K562 (cell line): ENCODE data around the gene HSPA2. TPM values are rescaled to one million over a fixed set of nuclear protein-coding genes. Genes with fewer than 3 reads are reported as not detected.

Experiments used
- BHLHE40 ChIP-seq: IDR thresholded peaks from 2 replicates; pipeline ENCODE4 v1.6.1; 2011; ENCODE audit warnings: low read length, improper control_type of control experiment
- CREB1 ChIP-seq, 2 experiments: sonication (generic) in 1 of 2; formaldehyde crosslinking in 1 of 2; IDR thresholded peaks; 2 replicates each; pipeline versions ENCODE4 v1.6.1 to v1.8.0; 2012 to 2022; ENCODE audit warnings: inconsistent platforms in 1 of 2, mild to moderate bottlenecking in 1 of 2, missing genetic modification reagents in 1 of 2, moderate library complexity in 1 of 2
- ESRRA ChIP-seq: fragments of 450-650 bp; IDR thresholded peaks from 2 replicates; pipeline ENCODE4 v1.6.1; 2014; ENCODE audit warnings: low read depth, mild to moderate bottlenecking, moderate library complexity, borderline replicate concordance
- FOSL1 ChIP-seq: fragments of 200-800 bp; sonication (Bioruptor generic); conservative IDR thresholded peaks from 2 replicates; pipeline ENCODE4 v1.6.1; 2016; ENCODE audit warnings: missing genetic modification characterization, missing compliant biosample characterization
- LEF1 ChIP-seq: fragments of 450-650 bp; IDR thresholded peaks from 2 replicates; pipeline ENCODE4 v1.6.1; 2016; ENCODE audit warnings: mild to moderate bottlenecking
- NBN ChIP-seq: fragments of 450-650 bp; IDR thresholded peaks from 2 replicates; pipeline ENCODE4 v1.6.1; 2016; ENCODE audit warnings: low read depth, mild to moderate bottlenecking
- NCOR1 ChIP-seq: fragments of 450-650 bp; IDR thresholded peaks from 2 replicates; pipeline ENCODE4 v1.6.1; 2016; ENCODE audit warnings: mild to moderate bottlenecking, moderate library complexity
- NRF1 ChIP-seq, 2 experiments: fragments of 450-650 bp; IDR thresholded peaks in 1 of 2; conservative IDR thresholded peaks in 1 of 2; 2 replicates each; pipeline ENCODE4 v1.6.1; 2014; ENCODE audit warnings: mild to moderate bottlenecking in 2 of 2
- RERE ChIP-seq: sonication (generic); formaldehyde crosslinking; IDR thresholded peaks from 2 replicates; pipeline ENCODE4 v1.8.0; 2023; ENCODE audit warnings: missing genetic modification reagents, mild to moderate bottlenecking, borderline replicate concordance
- SAFB2 ChIP-seq: fragments of 200-400 bp; formaldehyde crosslinking; IDR thresholded peaks from 2 replicates; pipeline ENCODE4 v1.6.1; 2018; ENCODE audit warnings: borderline replicate concordance, low read length, low read depth, moderate library complexity; ENCODE audit not compliant: severe bottlenecking
- SREBF2 ChIP-seq: sonication (generic); formaldehyde crosslinking; IDR thresholded peaks from 2 replicates; pipeline ENCODE4 v1.4.0; 2020; ENCODE audit warnings: mild to moderate bottlenecking, missing genetic modification reagents
- THRAP3 ChIP-seq: fragments of 450-650 bp; IDR thresholded peaks from 2 replicates; pipeline ENCODE4 v1.6.1; 2016; ENCODE audit warnings: mild to moderate bottlenecking, inconsistent platforms, borderline replicate concordance
- ZFP36 ChIP-seq: fragments of 150-350 bp; IDR thresholded peaks from 2 replicates; pipeline ENCODE4 v1.6.1; 2018; ENCODE audit warnings: low read length, low read depth; ENCODE audit not compliant: partially characterized antibody
- ZFX ChIP-seq: sonication (generic); formaldehyde crosslinking; IDR thresholded peaks from 2 replicates; pipeline ENCODE4 v1.8.0; 2022; ENCODE audit warnings: mild to moderate bottlenecking, missing genetic modification reagents, moderate library complexity
- ZNF212 ChIP-seq: fragments of 450-650 bp; formaldehyde crosslinking; IDR thresholded peaks from 2 replicates; pipeline ENCODE4 v1.4.0; 2020; ENCODE audit warnings: mild to moderate bottlenecking
- polyA plus RNA-seq, 8 experiments: library from polyadenylated mRNA; depleted of rRNA in 4 of 8; stranded (reverse) in 5 of 8; unstranded in 3 of 8; fragments of >200 nt; fragmentation: Nextera tagmentation in 2 of 8; fragmentation: Illumina TruSeq in 1 of 8; extraction: Ambion mirVana in 2 of 8; extraction: Trizol in 1 of 8; gene quantifications; 2 replicates each; pipeline versions ENCODE4 v1.2.1 to v1.2.3, GENCODE V29; 2011 to 2014; ENCODE audit warnings: inconsistent platforms in 1 of 8, missing spikeins in 1 of 8
- total RNA-seq, 7 experiments: library from RNA; depleted of rRNA in 6 of 7; stranded (reverse); fragments of >200 nt in 6 of 7; fragmentation: Illumina TruSeq in 2 of 7; extraction: Trizol in 2 of 7; gene quantifications; 2 replicates each; pipeline versions ENCODE4 v1.2.1 to v1.2.3, GENCODE V29; 2011 to 2021; ENCODE audit warnings: low replicate concordance in 1 of 7
- TF ChIP-seq, protein P1 (sequence below), 3 experiments: fragments of 200-800 bp in 1 of 3; fragments of 250-450 bp in 1 of 3; fragments of 450-650 bp in 1 of 3; sonication (Bioruptor Pico) in 1 of 3; sonication (Bioruptor generic) in 1 of 3; formaldehyde crosslinking in 1 of 3; IDR thresholded peaks; 2 replicates each; pipeline versions ENCODE4 v1.6.1 to v1.8.0; 2016 to 2022; ENCODE audit warnings: mild to moderate bottlenecking in 2 of 3, missing genetic modification characterization in 2 of 3, missing compliant biosample characterization in 1 of 3, moderate library complexity in 1 of 3
- TF ChIP-seq, protein P2 (sequence below): fragments of 250-450 bp; sonication (Bioruptor Pico); IDR thresholded peaks from 2 replicates; pipeline ENCODE4 v1.8.0; 2021; ENCODE audit warnings: moderate library complexity, mild to moderate bottlenecking, inconsistent platforms

The HSPA2 gene
- total and polyA plus RNA-seq, 9 of the 15 experiments (the other 6 are each of a cell fraction or from before 2014, with no cell fraction given) = not detected

- TF ChIP-seq NCOR1 (no peak), ESRRA (no peak), SAFB2 (no peak), LEF1 (no peak), NRF1 (conservative IDR thresholded peaks at IDR 0.05 in 1 of 2, IDR thresholded peaks at IDR 0.05 in 1 of 2) (peak; percentile 83 to 86), BHLHE40 (peak; percentile 76), ZFX (CRISPR knock-in tag) (peak; percentile 69), NBN (no peak), THRAP3 (no peak), ZNF212 (CRISPR knock-in tag) (no peak), CREB1 (IDR thresholded peaks at IDR 0.05) (0 out of 2 replicates have a peak, but pooled peaks have one; percentile 15), CREB1 (CRISPR knock-in tag; IDR thresholded peaks at IDR 0.05) (peak; percentile 51; the same call in 1 of the 2 replicates), RERE (CRISPR knock-in tag) (no peak), FOSL1 (tag) (peak; percentile 49), SREBF2 (no peak), ZFP36 (no peak)
- TF ChIP-seq, protein P1, sequence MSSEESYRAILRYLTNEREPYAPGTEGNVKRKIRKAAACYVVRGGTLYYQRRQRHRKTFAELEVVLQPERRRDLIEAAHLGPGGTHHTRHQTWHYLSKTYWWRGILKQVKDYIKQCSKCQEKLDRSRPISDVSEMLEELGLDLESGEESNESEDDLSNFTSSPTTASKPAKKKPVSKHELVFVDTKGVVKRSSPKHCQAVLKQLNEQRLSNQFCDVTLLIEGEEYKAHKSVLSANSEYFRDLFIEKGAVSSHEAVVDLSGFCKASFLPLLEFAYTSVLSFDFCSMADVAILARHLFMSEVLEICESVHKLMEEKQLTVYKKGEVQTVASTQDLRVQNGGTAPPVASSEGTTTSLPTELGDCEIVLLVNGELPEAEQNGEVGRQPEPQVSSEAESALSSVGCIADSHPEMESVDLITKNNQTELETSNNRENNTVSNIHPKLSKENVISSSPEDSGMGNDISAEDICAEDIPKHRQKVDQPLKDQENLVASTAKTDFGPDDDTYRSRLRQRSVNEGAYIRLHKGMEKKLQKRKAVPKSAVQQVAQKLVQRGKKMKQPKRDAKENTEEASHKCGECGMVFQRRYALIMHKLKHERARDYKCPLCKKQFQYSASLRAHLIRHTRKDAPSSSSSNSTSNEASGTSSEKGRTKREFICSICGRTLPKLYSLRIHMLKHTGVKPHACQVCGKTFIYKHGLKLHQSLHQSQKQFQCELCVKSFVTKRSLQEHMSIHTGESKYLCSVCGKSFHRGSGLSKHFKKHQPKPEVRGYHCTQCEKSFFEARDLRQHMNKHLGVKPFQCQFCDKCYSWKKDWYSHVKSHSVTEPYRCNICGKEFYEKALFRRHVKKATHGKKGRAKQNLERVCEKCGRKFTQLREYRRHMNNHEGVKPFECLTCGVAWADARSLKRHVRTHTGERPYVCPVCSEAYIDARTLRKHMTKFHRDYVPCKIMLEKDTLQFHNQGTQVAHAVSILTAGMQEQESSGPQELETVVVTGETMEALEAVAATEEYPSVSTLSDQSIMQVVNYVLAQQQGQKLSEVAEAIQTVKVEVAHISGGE (CRISPR knock-in tag; IDR thresholded peaks at IDR 0.05) = peak in 2 of 3 experiments; percentile 37 to 48; a peak in 2 of 6 replicates
- TF ChIP-seq, protein P2, sequence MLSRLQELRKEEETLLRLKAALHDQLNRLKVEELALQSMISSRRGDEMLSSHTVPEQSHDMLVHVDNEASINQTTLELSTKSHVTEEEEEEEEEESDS (CRISPR knock-in tag) = no peak
These were observed 36.9 kb upstream of the HSPA2 start, which contains the start of gene ZBTB25 (continued) for GRCh38 chr14:64503434-64504309.
